DMS79 treated with DMSO at 0.1 percent for 48 hours (cell line): ENCODE data around the gene CLSTN2.

Source experiments
- DNase-seq: peaks from one replicate; lab custom pipeline; 2025; lab: John Stamatoyannopoulos, UW

CLSTN2 gene

DNA sequence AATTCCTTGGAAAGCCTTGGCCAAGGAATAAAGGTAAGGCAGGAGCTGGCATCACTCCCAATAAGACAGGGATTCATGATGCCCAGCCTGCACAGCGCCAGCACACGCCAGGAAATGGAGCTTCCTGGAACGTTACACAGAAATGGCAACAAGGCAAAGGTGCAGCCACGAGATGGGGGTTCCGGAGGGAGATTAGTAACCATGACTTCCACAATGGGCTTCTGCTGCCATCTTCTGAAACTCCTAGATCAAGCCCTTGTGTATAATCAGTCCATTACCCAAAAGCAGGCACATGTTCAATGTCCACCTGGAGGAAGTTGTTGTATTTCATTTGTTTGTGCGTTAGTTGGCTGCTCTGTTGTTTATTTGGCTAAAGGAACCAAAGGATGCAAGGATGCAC, 611.7 kb downstream of the CLSTN2 start:
- DNase-seq: no peak

DNA sequence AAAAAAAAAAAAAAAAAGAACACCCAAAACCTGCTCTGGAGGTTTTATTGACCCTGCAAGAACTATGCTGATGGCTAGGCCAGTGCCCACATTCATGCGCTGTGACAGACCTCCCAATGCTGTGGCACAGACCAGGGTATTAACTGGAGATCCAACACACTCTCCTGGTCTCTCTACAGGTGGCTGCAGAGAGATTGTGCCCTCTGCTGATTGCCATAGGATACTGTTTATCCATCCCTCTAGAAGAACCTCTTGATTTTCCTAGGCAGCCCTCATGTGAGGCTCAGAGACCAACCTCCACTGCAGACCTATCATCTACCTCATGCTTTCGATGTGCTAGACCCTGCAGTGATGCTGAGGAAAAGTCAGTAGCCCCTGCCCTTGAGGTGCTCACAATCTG, 617.4 kb downstream of the CLSTN2 start:
- DNase-seq: no peak

DNA sequence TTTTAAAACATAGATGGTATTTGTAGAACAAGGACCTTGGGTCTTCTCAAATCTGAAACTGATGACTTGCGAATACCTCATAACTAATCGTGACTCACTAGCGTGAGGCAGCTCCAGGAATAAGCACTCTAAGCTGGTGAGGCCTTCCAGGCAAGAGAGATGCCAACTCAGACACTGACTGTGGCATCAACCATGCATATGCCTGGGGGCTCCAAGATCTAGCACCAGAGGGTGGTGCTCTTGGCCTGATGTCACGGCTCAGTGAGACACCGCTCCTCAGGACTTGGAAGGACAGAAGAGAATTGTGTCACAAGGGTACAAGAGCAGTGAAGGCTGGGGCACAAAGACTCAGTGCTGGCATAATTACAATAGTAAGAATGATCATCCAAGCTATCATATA, 617.9 kb downstream of the CLSTN2 start:
- no peak for DNase-seq

DNA sequence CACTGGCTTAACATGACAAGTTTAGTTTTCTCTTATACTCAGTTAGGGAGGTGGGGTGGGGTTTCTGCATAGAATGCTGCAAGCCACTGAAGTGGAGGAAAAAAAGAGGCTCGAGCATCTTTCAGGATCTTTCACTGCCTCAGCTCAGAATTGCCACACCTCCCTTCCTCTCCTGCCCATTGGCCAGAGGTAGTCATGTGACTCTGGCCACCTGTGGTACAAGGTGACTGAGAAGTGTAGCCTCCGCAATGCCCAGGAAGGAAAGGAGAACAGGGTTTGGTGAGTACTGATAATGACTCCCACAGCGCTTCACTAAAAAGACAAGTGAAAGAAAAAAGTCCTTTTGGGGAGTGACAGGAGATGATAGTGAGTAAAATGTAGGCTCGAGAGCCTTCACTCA, 618.6 kb downstream of the CLSTN2 start:
- no peak for DNase-seq

- no peak for DNase-seq
Observed at GRCh38 chr3:140555666-140556065, 620.7 kb downstream of the CLSTN2 start.

DNA sequence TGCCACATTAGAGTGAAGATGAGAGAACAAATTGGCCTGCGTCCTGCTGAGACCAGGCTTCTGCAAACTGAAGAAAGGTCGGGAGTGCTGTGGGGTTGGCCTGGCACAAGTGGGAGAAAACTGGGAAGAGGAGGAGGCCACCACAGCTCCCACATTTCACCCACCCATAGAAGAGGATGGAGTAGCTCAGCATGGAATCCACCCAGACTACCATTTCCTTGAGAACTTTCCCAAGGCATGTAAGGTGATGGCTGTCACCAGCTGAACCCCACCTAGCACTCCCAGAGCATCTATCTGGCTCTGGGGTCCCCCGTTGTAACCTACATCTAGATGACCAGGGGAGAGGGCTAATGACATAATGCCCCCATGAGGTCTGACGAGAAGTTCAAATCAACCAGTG, 622.5 kb downstream of the CLSTN2 start:
- DNase-seq: no peak

GRCh38 chr3:140559546-140559945, 624.6 kb downstream of the CLSTN2 start:
- DNase-seq: peak; percentile 73

DNA sequence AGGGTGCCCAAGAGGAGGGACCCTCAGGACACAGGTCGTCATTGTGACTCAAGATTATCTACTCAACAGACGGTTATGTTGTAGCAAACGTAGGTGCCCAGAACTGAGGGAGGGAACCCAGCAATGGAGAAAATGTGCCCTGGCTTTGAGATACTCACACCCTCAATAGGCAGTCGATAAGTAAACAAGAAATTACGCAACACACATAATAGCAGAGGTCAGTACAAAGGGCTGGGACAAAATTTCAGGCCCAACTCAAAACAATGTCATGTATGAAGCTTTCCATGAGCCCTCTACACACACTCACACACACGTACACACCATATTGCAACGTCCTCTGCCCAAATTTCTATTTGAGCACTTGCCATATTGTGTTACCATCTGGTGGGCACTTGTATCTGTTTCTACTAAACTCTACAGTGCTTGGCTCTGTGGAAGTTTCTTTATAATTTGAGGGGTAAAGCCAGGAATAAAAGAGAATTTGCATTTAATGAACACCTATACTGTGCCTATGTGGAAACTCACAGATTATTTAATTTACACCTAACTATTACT, 628.3 kb downstream of the CLSTN2 start:
- no peak for DNase-seq

GRCh38 chr3:140568131-140568530, 633.1 kb downstream of the CLSTN2 start:
- no peak for DNase-seq

DNA sequence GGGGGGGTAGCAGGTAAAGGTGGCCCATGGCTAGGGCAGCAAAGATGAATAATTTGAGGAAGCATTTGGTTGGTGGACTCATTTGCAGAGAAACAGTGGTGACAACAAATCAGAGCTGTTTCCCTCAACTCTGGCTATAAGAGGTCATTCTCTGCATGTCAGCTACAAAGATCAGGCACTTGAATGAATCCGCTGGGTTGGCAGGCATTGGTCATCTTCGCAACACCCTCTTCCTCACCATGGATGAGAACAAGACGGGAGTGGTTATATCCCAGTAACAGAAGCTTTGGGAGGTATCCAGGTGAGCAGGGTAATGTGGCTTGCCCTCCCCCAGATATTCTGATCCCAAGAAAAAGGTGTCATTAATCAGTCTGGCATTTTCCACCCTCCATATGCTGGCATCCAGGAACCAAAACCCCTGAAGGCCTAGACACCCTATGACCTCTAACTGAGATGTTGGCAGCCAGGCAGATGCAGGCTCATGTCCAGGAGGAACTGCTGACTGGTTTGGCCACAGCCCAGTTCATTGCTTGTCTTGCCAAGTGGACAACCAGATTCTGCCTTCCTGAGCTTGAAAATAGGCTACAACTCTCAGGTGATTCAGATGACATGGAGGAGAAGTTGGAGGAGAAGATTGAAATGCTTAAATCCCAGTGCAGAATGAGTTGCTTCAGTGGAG, 634.0 kb downstream of the CLSTN2 start:
- no peak for DNase-seq

GRCh38 chr3:140570602-140571001, 635.6 kb downstream of the CLSTN2 start:
- DNase-seq: no peak

- DNase-seq: no peak
Observed at GRCh38 chr3:140571836-140572235, 636.9 kb downstream of the CLSTN2 start.

- DNase-seq: no peak
Observed at GRCh38 chr3:140572334-140572733, 637.3 kb downstream of the CLSTN2 start.

DNA sequence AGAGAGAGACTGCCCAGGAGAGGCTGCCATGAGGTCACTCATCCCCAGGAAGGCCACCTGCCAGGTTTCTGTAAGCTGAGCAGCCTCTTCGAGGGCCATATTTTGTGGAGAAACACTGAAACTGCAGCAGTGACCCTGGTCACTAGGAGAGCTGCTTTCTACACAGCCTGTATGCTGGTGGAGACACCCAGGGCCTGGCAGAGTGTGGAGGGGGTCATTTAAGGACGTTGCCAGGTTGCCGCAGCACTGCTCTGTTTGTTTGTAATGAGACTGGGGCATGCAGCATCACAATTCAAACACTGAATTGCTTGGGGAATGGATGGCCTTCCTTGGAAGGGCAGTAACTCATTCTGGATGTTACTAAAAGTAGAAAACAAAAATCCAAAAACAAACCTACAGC, 638.0 kb downstream of the CLSTN2 start:
- no peak for DNase-seq

DNA sequence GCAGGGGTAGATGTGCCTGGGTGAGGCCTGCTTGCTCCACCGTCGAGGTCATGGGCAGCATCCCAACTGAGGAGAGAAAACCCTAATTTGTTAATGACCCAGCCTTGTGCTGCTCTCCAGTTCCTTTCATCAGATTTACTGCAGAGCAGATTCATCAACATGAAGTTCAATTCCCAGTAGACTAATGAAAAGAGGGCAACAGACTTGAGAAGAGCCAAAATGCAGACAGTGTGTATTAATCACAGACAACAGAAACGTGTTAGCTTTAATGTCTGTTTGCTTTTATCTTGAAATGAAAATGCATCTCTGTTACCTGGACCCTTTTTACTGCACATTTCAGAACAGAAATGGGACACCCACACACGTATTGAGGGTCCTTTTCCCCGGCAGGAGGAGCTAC, 639.4 kb downstream of the CLSTN2 start:
- DNase-seq: no peak

- no peak for DNase-seq
Observed at GRCh38 chr3:140576449-140576848, 641.5 kb downstream of the CLSTN2 start.

DNA sequence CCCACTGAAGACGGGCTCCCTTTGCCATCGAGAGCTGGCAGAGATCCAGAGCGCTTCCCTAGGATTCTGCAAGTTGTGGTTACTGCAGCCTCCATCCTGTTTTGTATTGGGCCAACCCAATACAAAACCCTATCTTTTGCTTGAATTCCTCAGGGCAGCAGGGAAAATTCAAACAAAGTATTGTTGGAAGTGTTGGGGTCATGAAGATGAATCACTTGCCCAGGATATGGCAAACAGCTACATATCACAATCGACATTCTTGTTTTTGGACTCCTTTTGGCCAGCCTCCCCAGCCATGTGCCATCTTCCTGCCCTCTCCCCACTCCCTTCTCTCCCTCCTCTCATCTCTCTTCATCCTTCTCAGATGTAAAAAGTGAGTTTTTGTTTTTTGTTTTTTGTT, 642.9 kb downstream of the CLSTN2 start:
- no peak for DNase-seq

- DNase-seq: no peak
Observed at GRCh38 chr3:140579260-140579659, 644.3 kb downstream of the CLSTN2 start.

- DNase-seq: no peak
Observed at GRCh38 chr3:140580746-140581145, 645.8 kb downstream of the CLSTN2 start.

GRCh38 chr3:140584549-140584948, 649.6 kb downstream of the CLSTN2 start:
- no peak for DNase-seq

GRCh38 chr3:140585828-140586227, 650.8 kb downstream of the CLSTN2 start:
- DNase-seq: no peak

DNA sequence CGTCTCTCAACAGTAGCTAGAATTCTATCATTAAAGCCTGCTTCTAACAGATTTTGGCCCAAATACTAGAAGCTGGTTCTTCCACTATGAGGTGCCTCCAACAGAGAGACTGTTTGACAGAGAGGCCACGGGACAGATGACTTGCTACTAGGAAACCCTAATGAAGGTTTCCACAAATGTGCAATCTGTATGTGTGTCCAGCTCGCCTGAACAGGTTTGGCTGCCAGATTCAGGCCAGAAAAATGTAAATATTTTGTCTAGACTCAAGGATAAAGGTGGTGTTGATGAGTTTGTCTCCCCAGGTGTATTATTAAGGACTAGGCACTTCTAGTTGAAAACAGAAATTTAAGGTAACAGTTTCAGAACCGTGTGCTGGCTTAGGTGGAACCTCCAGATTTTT, 651.3 kb downstream of the CLSTN2 start:
- no peak for DNase-seq

GRCh38 chr3:140588558-140588957, 653.6 kb downstream of the CLSTN2 start:
- DNase-seq: peak; percentile 15

- DNase-seq: no peak
Observed at GRCh38 chr3:140593766-140594165, 658.8 kb downstream of the CLSTN2 start.
